Dedifferentiated amniotic fluid mesenchymal stem cell (primary cell): ENCODE data around the gene OR13A1.
"Not testable (repeated sequence)": the region's sequence is repeated elsewhere in the genome, so short reads cannot be mapped to it uniquely, and the experiment has no call there.

Source experiments
- DNase-seq: peaks from one replicate; pipeline ENCODE4 v3.0.0-alpha.2; 2016; ENCODE audit errors: extremely low spot score

OR13A1 gene

DNA sequence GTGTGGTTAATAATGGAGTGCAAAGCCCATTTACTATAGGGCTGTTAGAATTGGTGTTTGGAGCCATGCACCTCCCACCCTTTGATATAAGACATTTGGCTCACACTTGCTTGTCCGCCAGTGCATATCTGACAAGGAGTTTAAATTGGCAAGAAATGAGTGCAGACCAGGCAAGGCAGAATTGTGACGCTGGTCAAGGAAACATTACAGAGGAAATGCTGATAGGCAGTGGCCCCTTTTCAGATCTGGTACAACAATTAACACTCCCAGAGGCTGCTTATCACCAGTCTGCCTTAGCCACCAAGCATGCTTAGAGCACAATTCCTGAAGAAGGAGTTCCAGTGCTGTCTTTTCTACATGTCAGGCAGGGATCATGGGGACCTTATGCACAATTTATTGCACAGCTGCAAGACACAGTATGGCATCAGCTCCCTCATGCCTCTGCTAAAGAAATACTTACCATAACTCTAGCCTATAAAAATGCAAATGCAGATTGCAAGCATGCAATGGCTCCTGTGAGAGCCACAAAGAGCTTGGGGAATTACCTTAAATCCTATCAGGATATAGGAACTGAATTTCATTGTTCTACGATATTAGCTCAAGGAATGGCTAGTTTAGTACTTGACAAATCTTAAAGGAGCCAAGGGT is 35.2 kb downstream of the OR13A1 start:
- DNase-seq, result no peak

DNA sequence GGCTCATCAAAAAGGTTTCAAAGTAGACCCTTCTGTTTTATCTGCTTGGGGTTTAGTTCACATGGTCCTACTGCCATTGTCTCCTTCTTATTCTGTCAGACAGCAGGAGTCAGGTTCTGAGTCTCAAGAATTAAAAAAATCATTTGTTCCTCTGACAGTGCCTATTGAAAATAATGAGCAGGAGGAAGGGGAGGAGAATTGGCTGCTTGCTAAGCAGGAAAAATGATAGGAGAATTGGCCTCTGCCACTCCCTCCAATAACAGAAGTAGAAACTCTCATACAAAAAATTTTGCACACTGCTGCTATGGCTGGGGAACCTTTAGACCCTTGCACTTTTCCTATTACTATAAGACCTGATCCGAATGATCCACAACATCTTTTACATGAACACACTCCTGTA is 35.7 kb downstream of the OR13A1 start:
- DNase-seq, result no peak

DNA sequence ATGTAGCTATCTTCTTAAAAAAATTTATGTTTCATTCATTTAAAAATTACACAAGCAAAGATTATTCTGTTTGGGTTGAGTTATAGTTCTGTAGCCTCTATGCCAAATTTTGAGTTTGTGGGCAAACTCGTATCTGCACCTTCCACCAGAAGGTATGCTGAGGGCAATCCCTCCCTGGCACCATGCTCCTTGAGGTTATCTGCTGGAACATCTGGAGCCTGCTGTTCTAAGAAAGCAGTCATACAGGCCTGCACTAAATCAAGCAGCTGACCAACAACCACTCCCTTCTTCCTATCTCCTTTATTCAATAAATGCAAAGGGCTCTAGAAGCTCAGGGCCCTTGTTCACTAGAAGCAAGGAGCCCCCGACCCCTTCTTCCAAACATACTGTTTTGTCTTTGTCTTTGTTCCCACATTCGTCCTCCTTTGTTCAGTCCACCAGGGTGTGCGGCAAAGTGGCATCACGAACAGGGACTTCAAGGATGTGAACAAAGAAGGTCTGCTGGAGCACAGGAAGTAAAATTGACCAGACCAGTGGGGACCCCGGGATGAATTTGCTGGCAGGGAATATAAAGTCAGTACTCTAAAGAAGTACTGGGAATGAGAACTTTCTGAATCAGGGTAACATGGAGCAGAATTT is 36.4 kb downstream of the OR13A1 start:
- DNase-seq, result no peak

DNA sequence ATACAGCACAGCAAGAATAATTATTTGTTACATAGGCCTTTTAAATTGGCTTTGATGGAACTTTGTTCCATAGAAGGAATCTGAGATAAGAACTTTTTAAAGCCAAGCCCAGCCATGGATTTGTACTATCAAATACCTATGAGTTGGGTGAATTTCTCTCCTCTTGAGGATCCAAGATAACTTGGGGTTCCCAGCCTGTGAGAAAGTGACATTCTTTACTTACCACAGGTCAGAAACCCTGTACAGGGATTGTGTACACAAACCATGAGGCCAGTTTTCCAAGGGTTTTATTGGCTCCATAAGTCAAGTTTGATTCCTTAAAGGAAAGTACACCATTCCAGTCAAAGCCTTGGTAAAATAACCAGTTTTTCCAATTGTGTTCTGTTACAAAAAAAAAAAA is 39.3 kb downstream of the OR13A1 start:
- not testable (repeated sequence) for DNase-seq

DNA sequence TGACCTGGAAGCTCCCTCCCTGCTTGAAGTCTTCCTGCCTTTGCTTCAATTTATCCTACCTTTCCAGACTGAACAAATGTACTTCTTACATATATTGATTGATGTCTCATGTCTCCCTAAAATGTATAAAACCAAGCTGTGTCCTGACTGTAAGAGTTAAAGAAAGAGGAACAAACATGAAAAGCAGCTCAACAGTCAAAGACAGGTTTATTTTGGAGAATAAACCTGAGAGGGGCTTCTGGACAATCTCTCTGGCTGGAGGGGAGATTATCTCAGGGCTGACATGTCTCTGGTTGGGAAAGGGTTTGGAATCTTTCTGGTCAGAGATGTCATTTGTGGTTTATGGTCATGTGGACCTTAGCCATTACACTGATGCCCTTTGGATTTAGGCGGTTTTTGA is 41.0 kb downstream of the OR13A1 start:
- no peak for DNase-seq

DNA sequence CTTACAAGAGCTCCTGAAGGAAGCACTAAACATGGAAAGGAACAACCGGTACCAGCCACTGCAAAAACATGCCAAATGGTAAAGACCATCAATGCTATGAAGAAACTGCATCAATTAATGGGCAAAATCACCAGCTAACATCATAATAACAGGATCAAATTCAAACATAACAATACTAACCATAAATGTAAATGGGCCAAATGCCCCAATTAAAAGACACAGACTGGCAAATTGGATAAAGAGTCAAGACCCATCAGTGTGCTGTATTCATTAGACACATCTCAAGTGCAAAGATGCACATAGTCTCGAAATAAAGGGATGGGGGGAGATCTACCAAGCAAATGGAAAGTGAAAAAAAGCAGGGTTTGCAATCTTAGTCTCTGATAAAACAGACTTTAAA is 47.6 kb downstream of the OR13A1 start:
- DNase-seq, result not testable (repeated sequence)

DNA sequence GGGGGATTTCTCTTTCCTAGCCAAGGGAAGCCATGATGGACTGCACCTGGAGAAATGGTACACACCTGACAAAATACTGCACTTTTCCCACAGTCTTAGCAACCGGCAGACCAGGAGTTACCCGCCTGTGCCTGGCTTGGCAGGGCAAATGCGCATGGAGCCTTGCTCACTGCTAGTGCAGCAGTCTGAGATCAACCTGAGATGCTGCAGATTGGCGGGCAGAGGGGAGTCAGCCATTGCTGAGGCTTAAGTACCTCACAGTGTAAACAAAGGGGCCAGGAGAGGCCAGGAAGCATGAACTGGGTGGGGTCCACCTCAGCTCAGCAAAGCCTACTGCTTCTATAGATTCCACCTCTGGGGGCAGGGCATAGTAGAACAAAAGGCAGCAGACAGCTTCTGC is 49.4 kb downstream of the OR13A1 start:
- DNase-seq, result no peak

DNA sequence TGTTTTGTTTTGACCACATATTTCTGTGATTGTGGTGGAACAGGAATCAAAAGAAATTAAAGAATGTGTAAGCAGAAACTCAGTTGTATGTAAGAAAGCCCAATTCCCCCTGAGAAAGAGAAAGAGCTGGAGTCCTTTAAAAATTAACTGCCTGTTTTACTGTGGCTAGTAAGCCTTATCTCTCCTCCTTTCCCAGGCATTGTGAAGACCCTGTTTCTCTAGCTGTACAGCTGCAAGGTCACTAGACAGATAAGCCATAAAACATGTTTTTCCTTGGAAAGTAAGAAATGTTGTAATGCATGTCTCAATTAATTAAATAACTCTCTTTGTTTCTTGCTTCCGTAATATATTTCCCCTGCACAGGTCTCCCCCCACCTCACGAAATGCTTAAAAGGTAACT is 53.5 kb downstream of the OR13A1 start:
- DNase-seq, result no peak

DNA sequence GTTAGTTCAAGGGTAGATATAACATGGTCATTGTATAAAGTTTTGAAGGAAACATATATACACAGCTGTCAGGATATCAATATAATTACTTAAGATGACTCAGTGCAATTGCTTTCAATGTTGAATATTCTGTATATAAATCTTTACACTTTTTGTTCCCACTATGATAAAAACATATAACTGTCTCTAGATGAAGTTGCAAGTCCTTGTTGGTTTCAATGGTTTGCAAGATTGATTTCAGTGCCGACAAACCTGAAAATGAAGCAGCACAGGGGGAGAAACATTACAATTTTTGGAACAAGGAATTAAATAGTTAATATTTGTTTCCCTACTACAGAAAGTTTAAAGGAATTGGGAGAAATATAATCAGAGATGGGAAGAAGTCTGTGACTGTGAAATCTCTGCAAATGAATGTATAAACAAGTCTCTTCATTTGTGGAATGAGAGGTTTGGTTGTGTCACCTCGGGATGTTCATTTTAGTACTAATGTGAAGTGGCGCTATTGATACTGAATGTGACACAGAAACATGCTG is 54.1 kb downstream of the OR13A1 start:
- no peak for DNase-seq

DNA sequence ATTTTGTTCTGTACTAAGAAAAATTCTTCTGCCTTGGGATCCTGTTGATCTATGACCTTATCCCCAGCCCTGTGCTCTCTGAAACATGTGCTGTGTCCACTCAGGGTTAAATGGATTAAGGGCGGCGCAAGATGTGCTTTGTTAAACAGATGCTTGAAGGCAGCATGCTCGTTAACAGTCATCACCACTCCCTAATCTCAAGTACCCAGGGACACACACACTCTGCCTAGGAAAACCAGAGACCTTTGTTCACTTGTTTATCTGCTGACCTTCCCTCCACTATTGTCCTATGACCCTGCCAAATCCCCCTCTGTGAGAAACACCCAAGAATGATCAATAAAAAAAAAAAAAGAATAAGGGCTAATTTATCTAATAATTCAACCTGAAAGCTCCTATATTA is 54.8 kb downstream of the OR13A1 start:
- not testable (repeated sequence) for DNase-seq

DNA sequence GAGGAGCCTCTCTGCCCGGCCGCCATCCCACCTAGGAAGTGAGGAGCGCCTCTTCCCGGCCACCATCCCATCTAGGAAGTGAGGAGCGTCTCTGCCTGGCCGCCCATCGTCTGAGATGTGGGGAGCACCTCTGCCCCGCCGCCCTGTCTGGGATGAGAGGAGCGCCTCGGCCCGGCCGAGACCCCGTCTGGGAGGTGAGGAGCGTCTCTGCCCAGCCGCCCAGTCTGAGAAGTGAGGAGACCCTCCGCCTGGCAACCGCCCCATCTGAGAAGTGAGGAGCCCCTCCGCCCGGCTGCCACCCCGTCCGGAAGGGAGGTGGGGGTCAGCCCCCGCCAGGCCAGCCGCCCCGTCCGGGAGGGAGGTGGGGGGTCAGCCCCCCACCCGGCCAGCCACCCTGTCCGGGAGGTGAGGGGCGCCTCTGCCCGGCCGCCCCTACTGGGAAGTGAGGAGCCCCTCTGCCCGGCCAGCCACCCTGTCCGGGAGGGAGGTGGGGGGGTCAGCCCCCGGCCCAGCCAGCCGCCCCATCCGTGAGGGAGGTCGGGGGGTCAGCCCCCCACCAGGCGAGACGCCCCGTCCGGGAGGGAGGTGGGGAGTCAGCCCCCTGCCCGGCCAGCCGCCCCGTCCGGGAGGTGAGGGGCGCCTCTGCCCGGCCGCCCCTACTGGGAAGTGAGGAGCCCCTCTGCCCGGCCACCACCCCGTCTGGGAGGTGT is 55.5 kb downstream of the OR13A1 start:
- DNase-seq, result not testable (repeated sequence)

DNA sequence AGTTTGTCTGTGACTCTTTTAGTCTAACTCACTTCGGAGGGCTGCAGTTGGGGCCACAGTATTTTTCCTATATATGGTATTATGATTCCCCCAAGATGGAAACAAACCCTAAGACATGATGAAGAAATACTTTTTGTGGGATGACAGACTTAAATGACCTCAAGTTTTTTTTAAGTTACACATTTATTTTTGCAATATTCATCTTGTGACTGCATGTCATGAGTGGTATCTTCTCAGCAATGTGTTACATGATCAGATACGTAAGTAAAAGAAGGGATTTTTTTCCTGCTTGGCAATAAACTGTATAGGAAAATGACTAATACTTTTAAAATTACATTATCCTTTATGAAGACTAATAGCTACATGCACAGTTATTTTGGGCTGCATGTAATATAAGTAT is 57.8 kb downstream of the OR13A1 start:
- no peak for DNase-seq

DNA sequence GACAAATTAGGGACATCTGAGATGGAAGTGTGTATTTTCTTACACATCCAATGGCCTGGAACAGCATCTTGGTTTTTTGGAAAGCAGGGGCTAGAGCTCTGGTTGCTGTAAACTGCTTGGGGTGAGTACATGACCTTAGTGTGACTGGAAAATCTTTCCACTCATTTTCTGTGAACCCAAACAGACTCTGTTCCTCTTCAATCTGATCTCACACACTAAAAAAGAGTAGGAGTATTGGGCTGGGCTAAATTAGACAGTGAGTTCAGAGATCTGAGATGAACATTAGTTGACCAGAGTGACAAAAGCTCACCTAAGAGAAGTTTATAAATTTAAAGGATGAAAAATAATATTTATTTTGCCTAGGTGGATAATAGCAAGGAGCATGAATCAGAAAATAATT is 59.2 kb downstream of the OR13A1 start:
- DNase-seq, result no peak

DNA sequence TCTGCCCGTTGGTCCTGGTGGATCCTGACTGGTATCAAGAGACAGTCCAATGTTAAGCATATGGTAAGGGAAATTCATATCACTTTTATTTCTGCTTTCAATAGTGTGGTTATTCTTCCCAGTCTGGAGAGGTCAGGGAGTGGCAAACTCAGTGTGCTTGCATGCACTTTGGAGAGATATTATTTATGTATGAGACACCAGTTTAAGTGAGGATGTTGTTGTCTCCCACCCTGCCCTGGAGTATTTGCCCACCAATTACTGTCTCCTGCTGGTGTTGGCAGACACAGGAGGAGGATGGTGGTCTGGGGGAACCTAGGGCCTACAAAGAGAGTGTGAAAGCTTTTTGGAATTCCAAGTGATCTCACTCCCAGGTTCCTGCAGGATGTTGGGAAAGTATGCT is 59.7 kb downstream of the OR13A1 start:
- no peak for DNase-seq

DNA sequence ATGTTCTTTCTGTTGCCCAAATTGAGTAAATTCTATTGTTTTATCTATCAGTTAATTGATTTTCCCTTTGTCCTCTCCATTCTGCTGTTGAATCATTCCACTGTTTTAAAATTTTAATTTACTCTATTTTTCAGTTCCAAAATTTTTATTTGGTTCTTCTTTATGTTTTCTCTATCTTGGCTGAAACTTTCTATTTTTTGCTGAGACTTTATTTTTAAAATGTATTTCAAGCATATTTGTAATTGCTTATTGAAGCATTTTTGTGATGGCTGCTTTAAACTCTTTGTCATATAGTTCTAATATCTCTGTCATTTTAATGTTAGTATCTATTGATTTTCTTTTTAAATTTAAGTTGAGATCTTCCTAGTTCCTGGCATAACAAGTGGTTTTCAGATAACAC is 60.5 kb downstream of the OR13A1 start:
- DNase-seq, result no peak

DNA sequence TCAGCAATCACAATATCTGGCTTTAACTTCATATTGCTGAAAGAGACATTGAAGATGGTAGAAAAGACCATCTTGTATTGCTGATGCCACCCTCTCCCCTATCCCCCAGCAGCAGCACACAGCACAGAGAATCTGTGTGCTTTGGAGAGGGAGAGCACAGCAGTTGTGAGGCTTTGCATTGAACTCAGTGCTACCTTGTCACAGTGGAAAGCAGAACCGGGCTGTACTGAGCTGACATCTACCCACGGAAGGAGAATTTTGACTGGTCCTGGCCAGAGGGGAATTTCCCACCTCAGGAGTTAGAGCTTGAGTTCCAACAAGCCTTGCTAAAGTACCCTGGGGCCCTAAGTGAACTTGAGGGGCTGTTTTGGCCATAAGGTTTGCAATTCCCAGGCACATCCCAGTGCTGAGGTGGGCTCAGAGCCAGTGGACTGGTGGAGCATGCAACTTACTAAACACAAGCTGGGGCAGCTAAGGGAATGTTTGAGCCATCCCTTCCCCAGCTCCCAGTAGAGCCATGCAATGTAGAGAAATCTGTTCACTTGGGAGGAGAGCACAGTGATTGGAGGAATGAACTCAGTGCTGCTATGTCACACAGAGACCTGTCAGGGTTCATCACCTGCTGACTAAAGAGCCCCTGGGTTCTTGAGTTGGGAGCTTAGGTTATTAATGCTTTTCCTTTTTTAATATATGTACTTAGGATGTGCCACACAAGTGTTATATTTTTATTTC is 62.1 kb downstream of the OR13A1 start:
- DNase-seq, result no peak
